GM23248 (cell line): ENCODE results near the gene CACNA2D2.

Experiments used
- EZH2 ChIP-seq: fragments of 200-600 bp; sonication (generic); IDR thresholded peaks from 2 replicates; pipeline ENCODE4 v1.6.1; 2018; ENCODE audit warnings: antibody characterized with exemption, mild to moderate bottlenecking; ENCODE audit not compliant: insufficient read depth, poor library complexity, severe bottlenecking
- EZH2phosphoT487 ChIP-seq: fragments of 200-600 bp; sonication (generic); IDR thresholded peaks from 2 replicates; pipeline ENCODE4 v1.6.1; 2018; ENCODE audit warnings: antibody characterized with exemption, moderate library complexity, mild to moderate bottlenecking, low read depth; ENCODE audit not compliant: insufficient read depth

DNA sequence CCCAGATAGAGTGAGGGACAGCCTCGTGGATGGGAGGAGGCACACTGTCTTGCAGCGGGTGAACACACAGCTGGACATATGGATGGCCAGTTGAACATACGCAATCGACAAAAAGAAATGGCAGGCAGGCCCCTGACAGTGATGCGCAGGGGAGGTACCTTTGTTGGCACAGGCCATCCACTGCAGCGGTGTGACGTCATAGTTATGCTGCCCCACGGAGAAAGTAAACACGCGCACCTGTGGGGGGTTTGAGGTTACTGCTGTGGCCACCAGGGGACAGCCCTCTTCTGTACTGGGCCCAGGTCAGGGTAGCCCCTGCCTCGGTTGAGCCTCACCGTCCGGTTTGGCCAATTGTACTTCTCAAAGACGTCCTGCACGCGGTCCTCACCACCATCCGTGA, 124.7 kb downstream of the CACNA2D2 start:
- TF ChIP-seq EZH2 = no peak
- TF ChIP-seq EZH2phosphoT487 = no peak
